Gastroesophageal sphincter (tissue), 4 donors: ENCODE results near the gene ERBB4. TPM values are rescaled to one million over a fixed set of nuclear protein-coding genes. Genes with fewer than 3 reads are reported as not detected.

Source experiments
- ATAC-seq: fragments of 150-250 bp; one replicate; pipeline ENCODE4 v1.9.1; 2016; ENCODE audit warnings: mild to moderate bottlenecking, moderate library complexity
- H3K27ac ChIP-seq, 4 donors: fragments of 200-600 bp; sonication (generic) in 3 of 4; 1 replicate in 3 of 4; 2 replicates in 1 of 4; pipeline ENCODE4 v1.5.1; 2016 to 2019
- H3K27me3 ChIP-seq: fragments of 200-600 bp; sonication (generic); one replicate; pipeline ENCODE4 v1.5.1; 2019
- H3K36me3 ChIP-seq, 2 donors: fragments of 200-600 bp; sonication (generic); one replicate each; pipeline ENCODE4 v1.5.1; 2019; ENCODE audit warnings: control low read depth in 1 of 2
- H3K4me1 ChIP-seq, 3 donors: fragments of 200-600 bp; sonication (generic); 1 replicate in 2 of 3; 2 replicates in 1 of 3; pipeline ENCODE4 v1.5.1; 2016 to 2019; ENCODE audit warnings: control low read depth in 2 of 3
- H3K4me3 ChIP-seq, 2 donors: fragments of 200-600 bp; sonication (generic); one replicate each; pipeline ENCODE4 v1.5.1; 2019; ENCODE audit warnings: mild to moderate bottlenecking in 1 of 2, moderate library complexity in 1 of 2
- H3K9me3 ChIP-seq, 3 donors: fragments of 200-600 bp; sonication (generic); one replicate each; pipeline ENCODE4 v1.5.1; 2017 to 2019; ENCODE audit warnings: control low read depth in 2 of 3
- CTCF ChIP-seq, 4 experiments: fragments of 200-600 bp in 2 of 4; fragments of 450-650 bp in 2 of 4; sonication (generic) in 1 of 4; IDR thresholded peaks; one replicate each; pipeline ENCODE4 v1.5.1; 2017 to 2019; ENCODE audit warnings: antibody characterized with exemption in 4 of 4, mild to moderate bottlenecking in 2 of 4, moderate library complexity in 2 of 4
- EP300 ChIP-seq: sonication (generic); formaldehyde crosslinking; IDR thresholded peaks from one replicate; pipeline ENCODE4 v1.6.1; 2017; ENCODE audit warnings: antibody characterized with exemption, mild to moderate bottlenecking
- POLR2A ChIP-seq, 2 donors: fragments of 450-650 bp; IDR thresholded peaks; one replicate each; pipeline ENCODE4 v1.6.1; 2017; ENCODE audit warnings: antibody characterized with exemption in 2 of 2, mild to moderate bottlenecking in 2 of 2, moderate library complexity in 1 of 2
- POLR2AphosphoS5 ChIP-seq: sonication (generic); formaldehyde crosslinking; IDR thresholded peaks from one replicate; pipeline ENCODE4 v1.6.1; 2017; ENCODE audit warnings: antibody characterized with exemption
- WGBS, 2 donors: methylation state at CpG; one replicate each; pipeline ENCODE4 v1.1.5; 2018; ENCODE audit warnings: low coverage in 1 of 2; 5-methylcytosine and 5-hydroxymethylcytosine counted together
- total RNA-seq, 4 donors: library from RNA; depleted of rRNA; stranded (reverse); fragments of >200 nt; gene quantifications; one replicate each; pipeline ENCODE4 v1.1.0, GENCODE V29; 2016

Gene ERBB4
- total RNA-seq, 4 donors from 2014 or later, result 0.16 to 0.92 (median 0.50) TPM

- no peaks in the 10 kb centered on the region for H3K36me3 ChIP-seq
- H3K4me3 ChIP-seq, result no peak overlapping the region
- H3K4me1 ChIP-seq, result no peaks in the 10 kb centered on the region
- WGBS, 2 donors, result 15 to 31% methylated on average over 5 to 6 of the region's 6 CpGs
- no peak for TF ChIP-seq POLR2AphosphoS5
- no peak for TF ChIP-seq POLR2A (IDR thresholded peaks at IDR 0.05)
- no peak for TF ChIP-seq EP300
- no peak for TF ChIP-seq CTCF (IDR thresholded peaks at IDR 0.05)
- ATAC-seq, result no peak
- no peak overlapping the region for H3K27ac ChIP-seq
- H3K9me3 ChIP-seq, result no peaks in the 10 kb centered on the region
- H3K27me3 ChIP-seq, result peaks cover 5% of the 10 kb centered on the region
Measured at GRCh38 chr2:211454679-211455078, 1083.9 kb downstream of the ERBB4 start.

- 39 to 52% methylated on average over 6 of the region's 6 CpGs for WGBS, 2 donors
- TF ChIP-seq POLR2A (IDR thresholded peaks at IDR 0.05), result no peak
- TF ChIP-seq POLR2AphosphoS5, result no peak
- TF ChIP-seq EP300, result no peak
- no peak for TF ChIP-seq CTCF (IDR thresholded peaks at IDR 0.05)
- no peaks in the 10 kb centered on the region for H3K9me3 ChIP-seq
- ATAC-seq, result no peak
- no peak overlapping the region for H3K4me3 ChIP-seq
- no peak overlapping the region for H3K27ac ChIP-seq
- H3K27me3 ChIP-seq, result peaks cover 5% of the 10 kb centered on the region
- H3K36me3 ChIP-seq, result no peaks in the 10 kb centered on the region
- no peaks in the 10 kb centered on the region for H3K4me1 ChIP-seq
Measured at GRCh38 chr2:211453311-211453887, 1085.2 kb downstream of the ERBB4 start.

- Histone ChIP-seq H3K4me1 (no peaks in the 10 kb centered on the region), H3K36me3 (no peaks in the 10 kb centered on the region), H3K27ac (no peak overlapping the region), H3K27me3 (peaks cover 5% of the 10 kb centered on the region), H3K4me3 (no peak overlapping the region), H3K9me3 (no peaks in the 10 kb centered on the region)
- ATAC-seq, result no peak
- 48 to 67% methylated on average over 2 of the region's 2 CpGs for WGBS, 2 donors
- TF ChIP-seq CTCF (IDR thresholded peaks at IDR 0.05) (no peak), EP300 (no peak), POLR2AphosphoS5 (no peak), POLR2A (IDR thresholded peaks at IDR 0.05) (no peak)
Measured at GRCh38 chr2:211451642-211452041, 1087.0 kb downstream of the ERBB4 start.

GRCh38 chr2:211449819-211450218, 1088.8 kb downstream of the ERBB4 start:
- Histone ChIP-seq H3K9me3 (no peaks in the 10 kb centered on the region), H3K4me1 (no peaks in the 10 kb centered on the region), H3K27me3 (peaks cover 3% of the 10 kb centered on the region), H3K4me3 (no peak overlapping the region), H3K27ac (no peak overlapping the region), H3K36me3 (no peaks in the 10 kb centered on the region)
- TF ChIP-seq CTCF (IDR thresholded peaks at IDR 0.05), result no peak
- no peak for TF ChIP-seq POLR2AphosphoS5
- no peak for TF ChIP-seq EP300
- no peak for TF ChIP-seq POLR2A (IDR thresholded peaks at IDR 0.05)
- WGBS, 2 donors, result 89 to 100% methylated on average over 1 of the region's 1 CpG
- no peak for ATAC-seq

GRCh38 chr2:211447548-211447947, 1091.1 kb downstream of the ERBB4 start:
- no peak for ATAC-seq
- no peaks in the 10 kb centered on the region for H3K27me3 ChIP-seq
- H3K4me3 ChIP-seq, result no peak overlapping the region
- no peaks in the 10 kb centered on the region for H3K36me3 ChIP-seq
- no peaks in the 10 kb centered on the region for H3K9me3 ChIP-seq
- WGBS, 2 donors, result 50 to 56% methylated on average over 1 of the region's 1 CpG
- TF ChIP-seq POLR2A (IDR thresholded peaks at IDR 0.05), result no peak
- no peak overlapping the region for H3K27ac ChIP-seq
- H3K4me1 ChIP-seq, result no peaks in the 10 kb centered on the region
